GM19035 (cell line): ENCODE measurements around the gene KCNK6.
"Not testable (repeated sequence)": the region's sequence is repeated elsewhere in the genome, so short reads cannot be mapped to it uniquely, and the experiment has no call there.

Source experiments
- ATAC-seq: cut with Tn5 transposase; IDR thresholded peaks from one replicate; pipeline ENCODE4 v1.9.1; 2021; ENCODE audit not compliant: unreplicated experiment

KCNK6 gene

DNA sequence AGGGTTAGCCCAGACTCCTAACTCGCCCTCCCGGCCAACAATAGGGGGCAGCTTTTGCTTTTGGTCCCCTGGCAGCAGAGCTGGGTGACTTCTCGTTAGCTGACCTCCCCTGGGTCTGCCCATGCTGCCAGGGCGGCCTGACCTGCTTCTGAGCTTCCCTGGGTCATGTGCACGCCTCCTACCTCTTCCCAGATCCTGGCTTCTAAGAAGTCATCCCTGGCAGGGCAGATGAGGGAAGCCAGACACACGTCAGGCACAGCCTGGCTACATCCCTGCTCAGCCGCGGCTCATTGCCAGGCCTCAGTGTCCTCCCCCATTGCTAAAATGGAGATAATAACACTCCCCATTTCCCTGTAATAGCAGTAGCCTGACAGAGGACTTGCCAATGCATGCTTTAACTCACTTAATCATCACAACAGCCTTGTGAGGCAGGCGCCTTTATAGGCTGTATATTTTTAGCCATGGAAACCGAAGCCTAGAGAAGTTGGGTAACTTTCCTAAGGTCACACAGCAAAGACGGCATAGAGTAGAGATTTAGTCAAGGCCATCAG is 2.1 kb downstream of the KCNK6 start:
- no peak for ATAC-seq

DNA sequence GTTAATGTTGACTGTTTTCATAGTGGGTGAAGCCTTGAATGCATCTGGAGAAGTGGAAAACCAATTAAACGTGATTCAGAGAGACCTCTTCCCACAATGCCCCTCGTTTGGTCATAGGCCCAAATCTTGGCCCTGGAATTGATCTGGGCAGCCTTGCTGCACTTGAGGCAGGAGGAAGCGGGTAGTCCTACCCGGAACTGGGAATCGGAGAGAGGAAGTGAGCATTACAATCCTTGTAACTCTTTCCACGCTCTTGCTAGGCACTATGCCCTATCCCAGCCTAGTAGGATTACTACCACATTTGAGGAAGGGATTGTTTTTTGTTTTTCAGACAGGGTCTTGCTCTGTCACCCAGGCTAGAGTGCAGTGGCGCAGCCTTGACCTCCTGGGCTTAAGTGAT is 3.6 kb downstream of the KCNK6 start:
- no peak for ATAC-seq

DNA sequence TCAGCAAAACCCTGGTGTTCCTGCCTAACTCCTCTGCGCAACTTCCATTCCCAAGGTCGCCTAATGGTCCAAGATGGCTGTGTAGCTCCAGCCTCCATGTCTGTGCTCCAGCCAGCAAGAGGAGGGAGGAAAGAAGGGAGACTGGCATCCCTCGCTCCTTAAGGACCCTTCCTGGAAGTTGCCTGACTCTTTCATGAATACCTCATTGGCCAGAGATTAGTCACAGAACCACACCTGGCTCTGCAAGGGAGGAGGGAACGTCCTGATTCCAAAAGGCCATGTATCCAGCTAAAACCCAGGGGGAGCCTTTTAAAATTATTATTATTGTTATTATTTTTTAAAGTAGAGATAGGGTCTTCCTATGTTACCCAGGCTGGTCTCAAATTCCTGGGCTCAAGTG is 4.8 kb downstream of the KCNK6 start:
- ATAC-seq, result no peak

DNA sequence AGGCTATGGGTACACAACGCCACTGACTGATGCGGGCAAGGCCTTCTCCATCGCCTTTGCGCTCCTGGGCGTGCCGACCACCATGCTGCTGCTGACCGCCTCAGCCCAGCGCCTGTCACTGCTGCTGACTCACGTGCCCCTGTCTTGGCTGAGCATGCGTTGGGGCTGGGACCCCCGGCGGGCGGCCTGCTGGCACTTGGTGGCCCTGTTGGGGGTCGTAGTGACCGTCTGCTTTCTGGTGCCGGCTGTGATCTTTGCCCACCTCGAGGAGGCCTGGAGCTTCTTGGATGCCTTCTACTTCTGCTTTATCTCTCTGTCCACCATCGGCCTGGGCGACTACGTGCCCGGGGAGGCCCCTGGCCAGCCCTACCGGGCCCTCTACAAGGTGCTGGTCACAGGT is 6.9 kb downstream of the KCNK6 start:
- no peak for ATAC-seq

DNA sequence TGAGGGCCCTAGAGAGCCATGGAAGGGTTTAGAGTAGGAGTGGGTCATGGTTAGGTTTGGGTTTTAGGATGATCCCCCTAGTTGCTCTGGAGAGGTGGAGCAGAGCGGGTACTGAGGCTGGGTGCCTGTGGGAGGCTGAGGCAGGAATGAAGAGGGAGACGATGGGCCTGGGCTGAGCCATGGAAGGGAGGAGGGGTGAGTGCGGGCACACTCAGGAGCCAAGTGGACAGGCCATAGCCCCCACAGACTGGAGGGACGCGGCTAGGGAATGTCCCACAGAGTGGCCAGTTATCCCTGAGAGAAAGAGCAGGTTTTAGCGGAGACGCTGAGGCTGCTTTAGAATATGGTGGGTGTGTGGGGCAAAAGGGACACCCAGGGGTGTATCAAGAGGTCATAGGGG is 10.0 kb downstream of the KCNK6 start:
- no peak for ATAC-seq

DNA sequence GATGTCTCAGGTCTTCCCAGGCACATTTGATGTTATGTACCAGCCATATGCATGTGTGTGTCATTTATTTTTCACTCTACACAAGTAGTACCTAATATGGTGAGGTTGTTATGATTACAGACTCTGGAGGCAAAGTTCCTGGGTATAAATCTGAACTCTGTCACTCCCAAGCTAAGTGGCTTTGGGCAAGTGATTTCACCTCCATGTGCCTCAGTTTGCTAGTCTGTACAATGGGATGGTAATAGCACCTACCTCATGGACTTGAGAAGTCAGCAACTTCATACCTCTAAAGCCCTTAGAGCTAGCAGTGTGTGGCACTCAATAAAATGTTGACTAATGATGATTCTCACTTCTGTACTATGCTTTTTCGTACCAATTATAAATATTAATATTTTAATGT is 12.1 kb downstream of the KCNK6 start:
- no peak for ATAC-seq

DNA sequence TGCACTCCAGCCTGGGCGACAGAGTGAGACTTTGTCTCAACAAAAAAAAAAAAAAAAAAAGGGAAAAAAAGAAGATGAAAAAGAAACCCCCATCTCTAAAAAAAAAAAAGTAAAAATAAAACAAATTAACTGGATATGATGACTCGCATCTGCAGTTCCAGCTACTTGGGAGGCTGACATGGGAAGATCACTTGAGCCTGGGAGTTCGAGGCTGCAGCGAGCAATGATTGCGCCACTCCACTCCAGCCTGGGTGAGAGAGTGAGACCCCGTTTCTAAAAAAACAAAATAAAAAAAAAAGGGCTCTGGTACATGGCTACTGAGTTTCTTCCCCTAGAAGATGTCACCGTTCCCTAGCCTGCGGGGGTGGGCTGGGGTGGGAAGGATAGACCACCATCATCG is 13.6 kb downstream of the KCNK6 start:
- no peak for ATAC-seq

DNA sequence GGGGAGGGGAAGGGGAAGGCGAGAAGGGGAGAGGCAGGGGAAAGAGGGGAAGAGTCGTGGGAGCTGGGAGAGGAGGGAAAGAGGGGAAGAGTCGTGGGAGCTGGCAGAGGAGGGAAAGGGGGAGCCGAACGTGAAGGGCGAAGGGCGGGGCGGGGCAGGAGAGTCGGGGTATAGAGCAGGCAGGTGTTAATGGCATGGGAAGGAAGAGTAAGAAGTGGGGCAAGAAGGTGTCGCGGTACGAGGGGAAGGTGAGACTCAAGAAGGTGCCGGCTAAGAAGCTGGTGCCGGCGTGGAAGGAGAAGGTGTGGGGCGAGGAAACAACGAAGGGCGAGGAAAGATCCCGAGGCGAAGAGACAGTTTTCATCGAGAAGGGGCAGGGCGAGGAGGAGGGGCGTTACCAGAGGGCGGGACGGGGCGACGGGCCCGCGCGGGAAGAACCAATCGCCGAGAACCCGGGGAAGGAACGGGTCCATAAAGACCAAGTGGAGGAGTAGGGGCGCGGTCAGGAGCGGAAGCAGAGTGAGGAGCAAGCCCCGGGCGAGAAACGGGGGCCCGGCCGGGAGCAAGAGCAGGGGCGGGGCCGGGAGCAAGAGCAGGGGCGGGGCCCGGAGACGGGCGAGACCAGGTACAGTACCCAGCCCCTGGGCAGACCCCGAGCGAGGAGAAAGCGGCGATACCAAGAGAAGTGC is 16.4 kb downstream of the KCNK6 start:
- peak; percentile 71 for ATAC-seq

DNA sequence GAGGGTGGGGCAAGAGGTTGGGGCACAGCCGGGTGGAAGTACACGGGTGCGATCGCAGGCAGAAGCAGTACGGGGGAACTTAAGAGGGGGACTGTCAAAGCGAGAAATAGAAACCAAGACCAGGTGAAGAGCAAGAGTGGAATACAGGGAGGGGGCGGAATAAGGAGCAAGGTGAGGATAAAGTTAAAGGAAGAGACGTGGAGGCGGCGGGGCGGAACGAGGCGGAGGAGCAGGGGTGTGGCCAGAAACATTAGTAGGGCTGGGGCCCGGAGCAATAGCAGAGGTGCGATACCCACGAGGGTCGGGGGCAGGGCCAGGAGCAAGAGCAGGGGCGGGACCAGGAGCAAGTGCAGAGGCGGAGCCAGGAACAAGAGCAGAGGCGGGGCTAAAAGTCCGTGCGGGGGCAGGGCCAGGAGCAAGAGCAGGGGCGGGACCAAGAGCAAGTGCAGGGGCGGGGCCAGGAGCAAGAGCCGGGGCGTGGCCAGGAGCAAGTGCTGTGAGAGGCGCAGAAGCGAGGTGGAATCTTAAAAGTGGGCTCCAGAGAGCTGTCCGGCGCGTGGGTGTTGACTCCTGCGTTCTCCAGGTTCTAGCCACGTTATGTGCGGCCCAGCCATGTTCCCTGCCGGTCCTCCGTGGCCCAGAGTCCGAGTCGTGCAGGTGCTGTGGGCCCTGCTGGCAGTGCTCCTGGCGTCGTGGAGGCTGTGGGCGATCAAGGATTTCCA is 17.2 kb downstream of the KCNK6 start:
- ATAC-seq, result peak; percentile 49

DNA sequence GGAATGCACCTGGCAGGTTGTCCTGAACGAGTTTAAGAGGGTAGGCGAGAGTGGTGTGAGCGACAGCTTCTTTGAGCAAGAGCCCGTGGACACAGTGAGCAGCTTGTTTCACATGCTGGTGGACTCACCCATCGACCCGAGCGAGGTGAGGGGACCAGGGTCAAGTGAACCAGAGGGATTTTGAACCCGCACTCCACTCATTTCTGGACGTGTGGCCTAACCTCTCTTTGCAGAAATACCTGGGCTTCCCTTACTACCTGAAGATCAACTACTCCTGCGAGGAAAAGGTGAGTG is 17.7 kb downstream of the KCNK6 start:
- no peak for ATAC-seq

DNA sequence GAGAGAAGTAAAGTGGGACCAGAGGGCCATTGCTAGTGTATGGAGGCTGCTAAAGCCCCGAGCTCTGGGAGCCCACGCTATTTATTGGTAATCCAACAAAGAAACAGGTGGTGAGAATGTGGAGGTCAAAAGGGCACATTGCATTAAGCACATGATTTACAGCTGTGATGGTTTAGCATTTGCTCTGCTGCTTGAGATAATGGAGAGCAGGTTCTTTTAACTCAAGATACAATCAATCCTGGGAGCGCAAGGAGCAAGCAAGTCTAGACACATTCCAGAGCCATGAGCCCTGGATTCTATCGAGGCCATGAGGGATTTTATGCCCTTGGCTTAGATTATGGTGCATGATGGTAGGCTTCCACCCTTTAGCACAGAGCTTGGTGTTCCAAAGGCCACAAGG is 19.4 kb downstream of the KCNK6 start:
- not testable (repeated sequence) for ATAC-seq

DNA sequence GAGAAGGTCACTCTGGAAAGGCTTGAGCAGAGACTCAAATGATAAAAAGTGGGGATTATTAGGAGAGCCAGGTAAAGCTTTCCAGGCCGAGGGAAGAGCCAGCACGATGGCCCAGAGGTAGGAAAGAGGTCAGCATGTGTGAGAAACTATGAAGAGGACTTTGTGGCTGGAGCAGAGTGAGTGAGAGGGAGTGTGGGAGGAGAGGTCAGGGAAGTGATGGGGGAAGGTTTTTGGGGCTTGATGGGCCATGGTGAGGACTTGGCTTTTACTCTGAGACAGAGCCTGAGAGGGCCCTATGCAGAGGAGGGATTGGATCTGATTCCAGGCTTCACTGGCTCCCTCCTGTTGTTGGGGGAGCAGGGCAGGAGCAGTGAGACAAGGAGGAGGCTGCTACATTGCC is 21.3 kb downstream of the KCNK6 start:
- no peak for ATAC-seq

DNA sequence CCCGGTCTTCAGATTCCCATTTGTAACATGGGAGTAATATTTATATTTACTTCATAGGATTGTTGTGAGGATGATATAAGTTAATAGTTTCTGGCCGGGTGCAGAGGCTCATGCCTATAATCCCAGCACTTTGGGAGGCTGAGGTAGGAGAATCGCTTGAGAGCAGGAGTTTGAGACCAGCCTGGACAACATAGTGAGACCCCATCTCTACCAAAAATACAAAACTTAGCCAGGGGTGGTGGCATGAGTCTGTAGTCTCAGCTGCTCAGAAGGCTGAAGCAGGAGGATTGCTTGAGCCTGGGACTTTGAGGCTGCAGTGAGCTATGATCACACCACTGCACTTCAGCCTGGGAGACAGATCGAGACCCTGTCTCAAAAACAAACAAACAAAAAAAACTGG is 27.2 kb downstream of the KCNK6 start:
- ATAC-seq, result no peak

DNA sequence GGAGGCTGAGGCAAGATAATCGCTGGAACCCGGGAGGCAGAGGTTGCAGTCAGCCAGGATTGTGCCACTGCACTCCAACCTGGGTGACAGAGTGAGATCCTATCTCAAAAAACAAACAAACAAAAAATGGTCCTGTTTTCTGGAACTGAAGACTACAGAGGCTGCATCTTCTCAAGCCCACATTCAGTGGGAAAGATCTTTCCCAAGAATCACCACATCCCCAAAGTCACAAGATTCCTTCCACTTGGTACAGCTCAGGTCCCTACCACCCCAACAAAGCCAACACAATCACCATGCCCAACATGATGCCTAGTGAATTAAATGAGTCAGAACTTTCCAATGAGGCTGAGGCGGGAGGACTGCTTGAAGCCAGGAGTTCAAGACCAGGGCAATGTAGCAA is 31.2 kb downstream of the KCNK6 start:
- ATAC-seq, result no peak

DNA sequence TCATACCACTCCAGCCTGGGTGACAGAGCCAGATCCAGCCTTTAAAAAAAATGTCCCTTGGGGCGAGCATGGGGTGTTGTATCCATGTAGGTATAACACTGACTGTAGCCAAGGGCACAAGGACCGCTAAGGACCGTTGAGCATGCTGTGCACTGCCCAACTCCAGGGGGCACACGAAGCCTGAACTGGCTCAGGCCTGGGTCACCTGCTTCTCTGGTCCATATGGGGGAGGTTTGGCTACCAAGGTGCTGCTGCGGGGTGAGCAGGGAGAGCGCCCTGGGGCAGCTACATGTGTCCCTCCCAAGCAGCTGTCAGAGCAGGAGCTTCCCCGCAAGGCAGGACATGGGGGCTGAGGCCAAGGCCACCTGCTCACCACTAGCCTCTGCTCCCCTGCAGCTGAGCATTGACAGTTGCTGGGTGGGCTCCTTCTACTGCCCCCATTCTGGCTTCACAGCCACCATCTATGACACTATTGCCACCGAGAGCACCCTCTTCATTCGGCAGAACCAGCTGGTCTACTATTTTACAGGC is 32.3 kb downstream of the KCNK6 start:
- no peak for ATAC-seq

DNA sequence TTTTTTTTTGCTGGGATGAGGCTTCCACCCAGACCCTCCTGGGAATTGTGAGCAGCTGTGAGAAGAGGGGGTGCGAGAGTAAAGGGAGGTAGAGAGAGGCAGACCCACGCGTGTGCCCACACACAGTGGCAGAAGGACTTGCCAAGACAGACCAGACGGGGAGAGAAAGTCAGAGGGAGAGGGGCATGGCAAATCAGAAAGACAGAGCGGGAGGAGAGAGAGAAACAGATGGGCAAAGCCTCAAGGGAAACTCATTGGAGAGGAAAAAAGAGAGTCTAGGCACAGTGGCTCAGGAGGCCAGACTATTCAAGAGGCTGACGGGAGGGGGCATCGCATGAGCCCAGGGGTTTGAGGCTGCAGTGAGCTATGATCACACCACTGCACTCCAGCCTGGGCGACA is 33.0 kb downstream of the KCNK6 start:
- ATAC-seq, result no peak

DNA sequence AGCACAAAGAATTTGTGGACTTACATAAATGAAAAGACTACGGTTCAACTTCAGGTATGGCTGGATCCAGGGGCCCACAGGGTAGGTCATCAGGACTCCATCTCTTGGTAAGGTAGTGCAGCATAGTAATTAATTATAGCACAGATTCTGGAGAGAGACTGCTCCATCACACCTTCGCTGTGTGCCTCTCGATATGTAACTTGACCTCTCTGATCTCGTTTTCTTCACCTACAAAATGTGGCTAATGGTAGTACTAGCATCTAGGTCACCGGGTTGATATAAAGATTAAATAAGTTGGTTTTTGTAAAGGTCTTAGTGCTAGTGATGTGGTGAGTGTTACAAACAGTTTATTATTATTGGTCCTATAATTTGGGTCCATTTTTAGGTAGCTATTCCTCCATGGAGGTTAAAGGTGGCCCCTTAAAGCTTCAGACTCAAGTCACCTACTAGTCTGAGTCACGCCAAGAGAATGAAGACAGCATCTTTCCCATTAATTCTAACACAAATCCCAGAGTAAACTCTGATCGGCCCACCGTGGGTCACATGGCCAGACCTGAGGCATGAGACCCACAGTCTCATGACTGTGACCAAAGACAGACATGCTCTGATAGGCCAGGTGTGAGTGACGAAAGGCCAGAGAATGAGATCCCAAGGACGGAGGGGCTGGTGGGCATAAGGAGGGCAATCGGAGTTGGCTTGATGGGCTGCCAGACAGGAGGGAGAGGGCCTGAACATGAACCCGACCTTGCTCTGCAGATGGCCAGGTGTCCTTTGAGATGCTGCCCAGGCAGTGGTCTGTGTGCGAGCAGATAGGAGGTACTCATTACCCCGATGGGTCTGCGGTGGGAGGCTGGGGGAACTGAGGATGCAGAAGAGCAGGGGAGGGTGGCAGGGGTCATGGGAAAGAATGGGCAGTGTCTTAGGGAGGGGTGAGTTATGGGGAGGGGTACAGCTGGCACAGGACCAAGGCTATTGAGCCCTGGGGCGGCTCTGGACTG is 36.4 kb downstream of the KCNK6 start:
- no peak for ATAC-seq

DNA sequence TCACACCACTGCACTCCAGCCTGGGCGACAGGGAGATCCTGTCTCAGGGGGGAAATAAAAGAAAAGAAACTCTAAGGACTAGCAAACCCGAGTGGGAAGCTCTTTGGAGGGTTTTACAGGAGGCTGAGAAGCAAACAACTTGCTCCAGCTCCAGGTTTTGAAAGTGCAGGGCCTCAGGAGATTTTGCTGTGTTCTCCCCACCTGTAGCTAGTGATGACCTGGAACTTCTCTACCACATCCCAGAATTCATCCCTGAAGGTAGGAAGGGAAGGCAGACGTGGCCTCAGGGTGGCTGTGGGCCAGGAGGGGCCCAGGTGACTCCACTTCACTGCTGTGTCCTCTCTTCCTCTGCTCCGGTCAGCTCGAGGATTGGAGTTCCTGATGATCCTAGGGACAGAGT is 38.4 kb downstream of the KCNK6 start:
- ATAC-seq, result no peak

DNA sequence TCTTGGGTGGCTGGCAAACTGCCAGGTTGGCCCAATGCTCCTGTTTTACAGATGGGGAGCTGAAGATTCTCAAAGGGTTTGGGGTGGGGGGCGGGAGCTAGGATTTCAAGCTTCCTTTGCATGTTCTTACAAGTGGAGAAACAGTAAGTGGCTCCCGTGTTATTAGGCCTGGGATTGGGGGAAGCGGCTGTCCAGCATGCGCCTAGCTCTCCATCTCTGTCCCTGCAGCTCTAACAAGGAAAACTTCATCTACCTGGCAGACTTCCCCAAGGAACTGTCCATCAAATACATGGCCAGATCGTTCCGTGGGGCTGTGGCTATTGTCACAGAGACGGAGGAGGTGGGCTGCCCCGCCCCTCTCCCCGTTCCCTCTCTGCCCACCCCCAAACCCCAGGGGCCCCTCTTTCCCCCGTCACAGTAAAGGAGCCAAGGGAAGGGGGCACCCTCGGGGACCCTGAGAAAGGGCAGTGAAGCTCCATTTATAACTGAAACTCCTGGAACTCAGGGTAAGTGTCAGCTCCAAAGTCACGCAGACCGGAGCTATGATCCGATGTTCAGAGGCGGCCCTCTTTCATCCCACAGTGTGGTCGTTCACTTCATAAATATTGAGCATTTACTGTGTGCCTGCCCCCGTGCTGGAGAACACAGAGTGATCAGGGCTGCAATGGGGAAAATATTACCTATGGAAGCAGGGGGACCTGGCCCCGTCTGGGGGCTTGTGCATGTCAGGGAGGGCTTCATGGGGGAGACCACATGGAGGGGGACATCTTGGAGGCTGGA is 39.8 kb downstream of the KCNK6 start:
- ATAC-seq, result no peak

DNA sequence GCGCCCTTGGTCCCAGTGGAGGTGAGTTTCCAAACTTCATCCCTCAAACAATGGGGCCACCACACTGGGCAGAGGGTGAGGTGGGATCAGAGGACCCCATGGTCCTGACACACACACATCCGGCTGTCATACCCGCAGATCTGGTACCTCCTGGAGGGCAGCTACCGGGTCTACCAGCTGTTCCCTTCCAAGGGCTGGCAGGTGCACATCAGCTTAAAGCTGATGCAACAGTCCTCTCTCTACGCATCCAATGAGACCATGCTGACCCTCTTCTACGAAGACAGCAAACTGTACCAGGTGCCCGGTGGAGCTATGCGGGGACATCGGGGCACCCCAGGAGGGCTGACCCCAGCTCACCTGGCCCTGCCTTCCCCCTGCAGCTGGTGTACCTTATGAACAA is 40.7 kb downstream of the KCNK6 start:
- ATAC-seq, result no peak
